A549 (cell line): Measurements from ENCODE around the gene FRY. TPM values are rescaled to one million over a fixed set of nuclear protein-coding genes. Genes with fewer than 3 reads are reported as not detected.

ENCODE experiments used
- ATAC-seq, 2 experiments: fragments of 200-7000 bp in 1 of 2; fragments of >200 bp in 1 of 2; cut with Nextera tagmentation in 1 of 2; cut with Tn5 transposase in 1 of 2; 3 replicates each; pipeline versions ENCODE4 v1.8.0 to v1.9.1; 2018 to 2020; ENCODE audit warnings: mild to moderate bottlenecking in 1 of 2, moderate library complexity in 1 of 2
- CTCF ChIA-PET: fragments of 300-600 bp; sonication (Branson Sonifier 250); formaldehyde crosslinking; extraction: SDS; loops from one replicate; lab custom pipeline; 2021; ENCODE audit warnings: antibody characterized with exemption, inconsistent platforms; lab: Yijun Ruan, JAX
- POLR2A ChIA-PET: fragments of 350-600 bp; formaldehyde crosslinking; extraction: SDS; loops from one replicate; lab custom pipeline; 2021; ENCODE audit warnings: antibody characterized with exemption, inconsistent platforms; lab: Yijun Ruan, JAX
- DNase-seq, 2 experiments: peaks; one replicate each; pipeline versions ENCODE4 v3.0.0 to v3.0.0-alpha.2; 2011 to 2016; ENCODE audit warnings: low read depth in 1 of 2, low spot score in 1 of 2
- FAIRE-seq: peaks from 2 replicates; lab custom pipeline; 2011; peaks lifted over from hg19 to GRCh38; lab: Jason Lieb, UNC
- H3K27ac ChIP-seq, 2 experiments: fragments of >200 bp; sonication (Bioruptor Twin); formaldehyde crosslinking; 3 replicates each; pipeline ENCODE4 v1.5.1; 2016 to 2017
- H3K4me1 ChIP-seq: fragments of >200 bp; sonication (Bioruptor Twin); formaldehyde crosslinking; 3 replicates; pipeline ENCODE4 v1.6.1; 2016
- H3K4me2 ChIP-seq: fragments of >200 bp; sonication (Bioruptor Twin); formaldehyde crosslinking; 3 replicates; pipeline ENCODE4 v1.6.1; 2016
- H3K4me3 ChIP-seq: fragments of >200 bp; sonication (Bioruptor Twin); formaldehyde crosslinking; 3 replicates; pipeline ENCODE4 v1.5.1; 2016
- H3K9me3 ChIP-seq: fragments of >200 bp; sonication (Bioruptor Twin); formaldehyde crosslinking; 3 replicates; pipeline ENCODE4 v1.6.1; 2016
- ATOH8 ChIP-seq: fragments of 250-450 bp; sonication (Bioruptor Pico); IDR thresholded peaks from 2 replicates; pipeline ENCODE4 v1.5.0; 2020; ENCODE audit warnings: low read depth, mild to moderate bottlenecking, moderate library complexity
- BCL3 ChIP-seq: fragments of >200 bp; sonication (Bioruptor Twin); formaldehyde crosslinking; IDR thresholded peaks from 3 replicates; pipeline ENCODE4 v1.6.1; 2016
- BHLHE40 ChIP-seq: IDR thresholded peaks from 2 replicates; pipeline ENCODE4 v1.6.1; 2012; ENCODE audit warnings: low read depth, low read length, inconsistent platforms
- CEBPB ChIP-seq, 2 experiments: fragments of >200 bp in 1 of 2; sonication (Bioruptor Twin) in 1 of 2; formaldehyde crosslinking in 1 of 2; IDR thresholded peaks; 2 replicates each; pipeline ENCODE4 v1.6.1; 2012 to 2016
- CHD4 ChIP-seq: fragments of 200-600 bp; sonication (generic); IDR thresholded peaks from 2 replicates; pipeline ENCODE4 v1.6.1; 2016; ENCODE audit warnings: antibody characterized with exemption, mild to moderate bottlenecking, borderline replicate concordance
- EHF ChIP-seq: fragments of 250-450 bp; sonication (Bioruptor Pico); IDR thresholded peaks from 2 replicates; pipeline ENCODE4 v1.5.0; 2020; ENCODE audit warnings: mild to moderate bottlenecking
- ELK1 ChIP-seq: fragments of 150-350 bp; IDR thresholded peaks from 2 replicates; pipeline ENCODE4 v1.6.1; 2014; ENCODE audit warnings: low read depth, mild to moderate bottlenecking, low read length
- FOSB ChIP-seq: fragments of 250-450 bp; sonication (Bioruptor Pico); IDR thresholded peaks from 2 replicates; pipeline ENCODE4 v1.5.0; 2020; ENCODE audit warnings: mild to moderate bottlenecking, moderate library complexity
- FOXS1 ChIP-seq: fragments of 250-450 bp; sonication (Bioruptor Pico); IDR thresholded peaks from 2 replicates; pipeline ENCODE4 v1.5.0; 2020; ENCODE audit warnings: mild to moderate bottlenecking, moderate library complexity
- GATA3 ChIP-seq: IDR thresholded peaks from 2 replicates; pipeline ENCODE4 v1.6.1; 2012; ENCODE audit warnings: borderline replicate concordance
- HDAC2 ChIP-seq: fragments of 200-600 bp; sonication (generic); IDR thresholded peaks from 2 replicates; pipeline ENCODE4 v1.6.1; 2016
- HES2 ChIP-seq: fragments of >200 bp; sonication (Bioruptor Twin); formaldehyde crosslinking; IDR thresholded peaks from 2 replicates; pipeline ENCODE4 v1.6.1; 2016
- HEYL ChIP-seq: fragments of 250-450 bp; sonication (Bioruptor Pico); IDR thresholded peaks from 2 replicates; pipeline ENCODE4 v1.8.0; 2021; ENCODE audit warnings: mild to moderate bottlenecking, moderate library complexity
- HOXB13 ChIP-seq: fragments of 250-450 bp; sonication (Bioruptor Pico); IDR thresholded peaks from 2 replicates; pipeline ENCODE4 v1.5.0; 2020; ENCODE audit warnings: low read depth, mild to moderate bottlenecking, moderate library complexity
- JUN ChIP-seq, 2 experiments: fragments of >200 bp; sonication (Bioruptor Twin); formaldehyde crosslinking; IDR thresholded peaks; 2 replicates in 1 of 2; 3 replicates in 1 of 2; pipeline ENCODE4 v1.6.1; 2016 to 2017
- JUNB ChIP-seq: fragments of >200 bp; sonication (Bioruptor Twin); formaldehyde crosslinking; IDR thresholded peaks from 2 replicates; pipeline ENCODE4 v1.6.1; 2016
- KDM1A ChIP-seq: fragments of 200-600 bp; sonication (generic); IDR thresholded peaks from 2 replicates; pipeline ENCODE4 v1.6.1; 2016; ENCODE audit warnings: low read depth, mild to moderate bottlenecking
- MAFK ChIP-seq: fragments of 450-650 bp; IDR thresholded peaks from 2 replicates; pipeline ENCODE4 v1.6.1; 2014; ENCODE audit not compliant: partially characterized antibody
- MAZ ChIP-seq: fragments of 150-350 bp; IDR thresholded peaks from 2 replicates; pipeline ENCODE4 v1.6.1; 2014; ENCODE audit warnings: antibody characterized with exemption, low read depth, low read length, borderline replicate concordance
- MYC ChIP-seq: IDR thresholded peaks from 2 replicates; pipeline ENCODE4 v1.6.1; 2012; ENCODE audit warnings: mild to moderate bottlenecking, inconsistent platforms, low read length, improper control_type of control experiment, borderline replicate concordance
- NFE2L2 ChIP-seq: fragments of 150-350 bp; conservative IDR thresholded peaks from 2 replicates; pipeline ENCODE4 v1.6.1; 2014; ENCODE audit warnings: low read length
- NPAS2 ChIP-seq: fragments of 250-450 bp; sonication (Bioruptor Pico); IDR thresholded peaks from 2 replicates; pipeline ENCODE4 v1.8.0; 2022; ENCODE audit warnings: mild to moderate bottlenecking, moderate library complexity, borderline replicate concordance
- NR3C1 ChIP-seq: fragments of >200 bp; sonication (Bioruptor Twin); formaldehyde crosslinking; IDR thresholded peaks from 3 replicates; pipeline ENCODE4 v1.6.1; 2017
- PHF8 ChIP-seq: fragments of 200-600 bp; sonication (generic); IDR thresholded peaks from 2 replicates; pipeline ENCODE4 v1.6.1; 2016; ENCODE audit warnings: low read depth, mild to moderate bottlenecking, antibody characterized with exemption, moderate library complexity, borderline replicate concordance
- POLR2AphosphoS2 ChIP-seq: conservative IDR thresholded peaks from 2 replicates; pipeline ENCODE4 v1.6.1; 2012; ENCODE audit warnings: low read length, improper control_type of control experiment, inconsistent platforms
- RAD21 ChIP-seq, 2 experiments: fragments of >200 bp in 1 of 2; sonication (Bioruptor Twin) in 1 of 2; formaldehyde crosslinking in 1 of 2; IDR thresholded peaks in 1 of 2; conservative IDR thresholded peaks in 1 of 2; 2 replicates in 1 of 2; 3 replicates in 1 of 2; pipeline ENCODE4 v1.6.1; 2012 to 2018; ENCODE audit warnings: inconsistent platforms in 1 of 2
- RCOR1 ChIP-seq: fragments of 150-350 bp; IDR thresholded peaks from 2 replicates; pipeline ENCODE4 v1.6.1; 2014; ENCODE audit warnings: antibody characterized with exemption, low read length, low read depth
- RFX5 ChIP-seq: fragments of 450-650 bp; IDR thresholded peaks from 2 replicates; pipeline ENCODE4 v1.7.1; 2014; ENCODE audit warnings: antibody characterized with exemption, mild to moderate bottlenecking, moderate library complexity
- RNF2 ChIP-seq: fragments of 200-600 bp; sonication (generic); IDR thresholded peaks from 2 replicates; pipeline ENCODE4 v1.6.1; 2016; ENCODE audit warnings: low read depth, mild to moderate bottlenecking, antibody characterized with exemption, moderate library complexity, borderline replicate concordance
- SREBF2 ChIP-seq: fragments of 450-650 bp; IDR thresholded peaks from 2 replicates; pipeline ENCODE4 v1.6.1; 2014; ENCODE audit warnings: mild to moderate bottlenecking, moderate library complexity
- TP53 ChIP-seq: fragments of 250-450 bp; sonication (Bioruptor Pico); IDR thresholded peaks from 2 replicates; pipeline ENCODE4 v1.5.0; 2021; ENCODE audit warnings: mild to moderate bottlenecking, moderate library complexity
- ZSCAN20 ChIP-seq: fragments of 250-450 bp; sonication (Bioruptor Pico); IDR thresholded peaks from 2 replicates; pipeline ENCODE4 v1.8.0; 2022; ENCODE audit warnings: mild to moderate bottlenecking, moderate library complexity
- WGBS: methylation state at CpG from one replicate; pipeline ENCODE4 v1.1.6; 2017; ENCODE audit errors: missing lambda C conversion rate; 5-methylcytosine and 5-hydroxymethylcytosine counted together
- polyA plus RNA-seq, 4 experiments: library from polyadenylated mRNA; depleted of rRNA in 3 of 4; stranded (reverse); fragments of >200 nt; fragmentation: RNase III in 1 of 4; extraction: RNeasy Plus Mini Kit Qiagen cat#74134 plus additional on column Dnase treatment in 1 of 4; gene quantifications; 2 replicates in 3 of 4; 3 replicates in 1 of 4; pipeline ENCODE4 v1.2.3, GENCODE V29; 2011 to 2017

FRY gene
- polyA plus RNA-seq, 2 of the 4 experiments (the other 2 are of a cell fraction): 0.08 to 0.26 TPM

- no peak overlapping the region for H3K27ac ChIP-seq
- no peak overlapping the region for H3K4me3 ChIP-seq
- no peak for TF ChIP-seq RNF2
- TF ChIP-seq FOSB: no peak
- FAIRE-seq (no peak), DNase-seq (peak in 1 of 2 experiments; percentile 1), ATAC-seq (peak; percentile 55 to 56; a peak in 4 of 6 replicates)
- H3K9me3 ChIP-seq: no peaks in the 10 kb centered on the region
- WGBS: 42% methylated on average over 5 of the region's 5 CpGs
- no peaks in the 10 kb centered on the region for H3K4me1 ChIP-seq
- no peak overlapping the region for H3K4me2 ChIP-seq
- ChIA-PET POLR2A (no interaction called here), CTCF (no interaction called here)
Measured at GRCh38 chr13:32228330-32229041, 196.9 kb downstream of the FRY start.

- CTCF ChIA-PET: no interaction called here
- no peak for DNase-seq
- H3K27ac ChIP-seq: no peak overlapping the region
- H3K4me2 ChIP-seq: no peak overlapping the region
- H3K4me1 ChIP-seq: no peaks in the 10 kb centered on the region
- TF ChIP-seq MAZ: no peak
- TF ChIP-seq RFX5: no peak
- TF ChIP-seq ZSCAN20 (CRISPR knock-in tag): no peak
- TF ChIP-seq RCOR1: no peak
- TF ChIP-seq HES2: no peak
- TF ChIP-seq CEBPB (IDR thresholded peaks at IDR 0.05): no peak
- no peak for TF ChIP-seq JUN (IDR thresholded peaks at IDR 0.05)
- TF ChIP-seq HDAC2: no peak
- TF ChIP-seq EHF: no peak
- TF ChIP-seq HEYL (CRISPR knock-in tag): no peak
- TF ChIP-seq MYC: no peak
- no peak for TF ChIP-seq NR3C1
- no peak for TF ChIP-seq ATOH8
- no peak for TF ChIP-seq KDM1A
- no peak for TF ChIP-seq JUNB
- TF ChIP-seq NPAS2 (CRISPR knock-in tag): no peak
- TF ChIP-seq ELK1: no peak
- TF ChIP-seq POLR2AphosphoS2: no peak
- TF ChIP-seq HOXB13 (CRISPR knock-in tag): no peak
- H3K4me3 ChIP-seq: no peak overlapping the region
- 60% methylated on average over 3 of the region's 3 CpGs for WGBS
- ATAC-seq: no peak
- H3K9me3 ChIP-seq: no peaks in the 10 kb centered on the region
- FAIRE-seq: no peak
- POLR2A ChIA-PET: no interaction called here
Measured at GRCh38 chr13:32229443-32229842, 197.9 kb downstream of the FRY start.

GRCh38 chr13:32232263-32232662, 200.7 kb downstream of the FRY start:
- TF ChIP-seq HOXB13 (CRISPR knock-in tag) (no peak), CHD4 (no peak), RNF2 (no peak), POLR2AphosphoS2 (no peak), CEBPB (IDR thresholded peaks at IDR 0.05) (no peak), ZSCAN20 (CRISPR knock-in tag) (no peak), MAFK (no peak), NFE2L2 (no peak), HES2 (no peak), HEYL (CRISPR knock-in tag) (no peak), BCL3 (no peak), BHLHE40 (no peak), HDAC2 (no peak), FOXS1 (no peak), GATA3 (no peak), TP53 (CRISPR knock-in tag) (no peak), PHF8 (no peak), EHF (no peak), SREBF2 (no peak), RAD21 (conservative IDR thresholded peaks at IDR 0.05 in 1 of 2, IDR thresholded peaks at IDR 0.05 in 1 of 2) (no peak)
- CTCF ChIA-PET: no interaction called here
- WGBS: 85% methylated on average over 3 of the region's 3 CpGs

More at GRCh38 chr13:32232263-32232662, 200.7 kb downstream of the FRY start:
- H3K4me3 ChIP-seq: no peak overlapping the region
- FAIRE-seq: no peak
- no peaks in the 10 kb centered on the region for H3K9me3 ChIP-seq
- H3K4me1 ChIP-seq: no peaks in the 10 kb centered on the region
- no peak overlapping the region for H3K4me2 ChIP-seq
- no peak for DNase-seq
- POLR2A ChIA-PET: no interaction called here
- H3K27ac ChIP-seq: no peak overlapping the region
- no peak for ATAC-seq
